ENCODE data around the gene NUP153.

The NUP153 gene

GRCh38 chr6:17688481-17688880, 18.2 kb downstream of the NUP153 start:
- CTCF ChIA-PET = no interaction called here
- POLR2A ChIA-PET = no interaction called here
- TF ChIP-seq CTBP1 (IDR thresholded peaks at IDR 0.05; ENCODE audit: borderline replicate concordance) = no peak
- TF ChIP-seq PKNOX1 (IDR thresholded peaks at IDR 0.05) = no peak
- no peak for TF ChIP-seq FOXM1 (IDR thresholded peaks at IDR 0.05; ENCODE audit: borderline replicate concordance)
- no peak for DNase-seq (ENCODE audit: extremely low spot score)

- CTCF ChIA-PET = interaction anchor here (0.6 kb wide), 2 partner anchors 8 to 72 kb away, joined by 3 read pairs; no protein-coding TSS in a partner anchor
Observed at GRCh38 chr6:17687136-17687535, 19.6 kb downstream of the NUP153 start.

GRCh38 chr6:17684134-17684533, 22.6 kb downstream of the NUP153 start:
- TF ChIP-seq FOXM1 (IDR thresholded peaks at IDR 0.05; ENCODE audit: borderline replicate concordance) = no peak
- TF ChIP-seq L3MBTL2 (conservative IDR thresholded peaks at IDR 0.05) = no peak
- no peak for TF ChIP-seq SUZ12 (IDR thresholded peaks at IDR 0.05)
- no peak for TF ChIP-seq NFRKB (IDR thresholded peaks at IDR 0.05)
- DNase-seq (ENCODE audit: extremely low spot score) = no peak
- CTCF ChIA-PET = interaction anchor here (1.2 kb wide), 1 partner anchor 20 kb away, joined by 3 read pairs; no protein-coding TSS in a partner anchor
- POLR2A ChIA-PET = interaction anchor here (1.0 kb wide), 1 partner anchor 10 kb away, joined by 3 read pairs; no protein-coding TSS in a partner anchor

More at GRCh38 chr6:17687136-17687535, 19.6 kb downstream of the NUP153 start:
- TF ChIP-seq LEF1 (IDR thresholded peaks at IDR 0.05; ENCODE audit: borderline replicate concordance) (no peak), PKNOX1 (IDR thresholded peaks at IDR 0.05) (no peak), TARDBP (IDR thresholded peaks at IDR 0.05) (no peak), BHLHE40 (IDR thresholded peaks at IDR 0.05; ENCODE audit: borderline replicate concordance) (no peak), ZNF384 (IDR thresholded peaks at IDR 0.05) (no peak)
- POLR2A ChIA-PET = no interaction called here
- DNase-seq (ENCODE audit: extremely low spot score) = no peak

GRCh38 chr6:17683428-17683827, 23.3 kb downstream of the NUP153 start:
- POLR2A ChIA-PET = interaction anchor here (1.2 kb wide), 1 partner anchor 23 kb away, joined by 3 read pairs; the partner anchor contains the start of gene NUP153
- DNase-seq (ENCODE audit: extremely low spot score) = no peak
- CTCF ChIA-PET = interaction anchor here (1.2 kb wide), 1 partner anchor 20 kb away, joined by 3 read pairs; no protein-coding TSS in a partner anchor
- no peak for TF ChIP-seq FOXM1 (IDR thresholded peaks at IDR 0.05; ENCODE audit: borderline replicate concordance)
- TF ChIP-seq FOXA1 (IDR thresholded peaks at IDR 0.05) = no peak
- TF ChIP-seq SUZ12 (IDR thresholded peaks at IDR 0.05) = no peak
- no peak for TF ChIP-seq BHLHE40 (IDR thresholded peaks at IDR 0.05; ENCODE audit: borderline replicate concordance)
- no peak for TF ChIP-seq TARDBP (IDR thresholded peaks at IDR 0.05)
- no peak for TF ChIP-seq NFRKB (IDR thresholded peaks at IDR 0.05)
- no peak for TF ChIP-seq FOXK2 (IDR thresholded peaks at IDR 0.05)
- TF ChIP-seq ARNT (IDR thresholded peaks at IDR 0.05) = no peak
- no peak for TF ChIP-seq L3MBTL2 (conservative IDR thresholded peaks at IDR 0.05)
- TF ChIP-seq ELF4 (IDR thresholded peaks at IDR 0.05) = no peak
- no peak for TF ChIP-seq PKNOX1 (IDR thresholded peaks at IDR 0.05)
- TF ChIP-seq SP1 (IDR thresholded peaks at IDR 0.05) = no peak

GRCh38 chr6:17679726-17680125, 27.0 kb downstream of the NUP153 start:
- ChIA-PET CTCF (no interaction called here), POLR2A (no interaction called here)
- DNase-seq (ENCODE audit: extremely low spot score) = no peak
- TF ChIP-seq FOXA1 (IDR thresholded peaks at IDR 0.05) (no peak), L3MBTL2 (conservative IDR thresholded peaks at IDR 0.05) (no peak), FOXK2 (IDR thresholded peaks at IDR 0.05) (no peak), PKNOX1 (IDR thresholded peaks at IDR 0.05) (no peak), SUZ12 (IDR thresholded peaks at IDR 0.05) (no peak), SP1 (IDR thresholded peaks at IDR 0.05) (no peak), ELF4 (IDR thresholded peaks at IDR 0.05) (no peak), CTBP1 (IDR thresholded peaks at IDR 0.05; ENCODE audit: borderline replicate concordance) (no peak), ARNT (IDR thresholded peaks at IDR 0.05) (no peak), ZNF384 (IDR thresholded peaks at IDR 0.05) (no peak), HDGF (IDR thresholded peaks at IDR 0.05; ENCODE audit: borderline replicate concordance) (no peak), BHLHE40 (IDR thresholded peaks at IDR 0.05; ENCODE audit: borderline replicate concordance) (no peak), FOXM1 (IDR thresholded peaks at IDR 0.05; ENCODE audit: borderline replicate concordance) (no peak), NFRKB (IDR thresholded peaks at IDR 0.05) (no peak), TARDBP (IDR thresholded peaks at IDR 0.05) (no peak), LEF1 (IDR thresholded peaks at IDR 0.05; ENCODE audit: borderline replicate concordance) (no peak)

GRCh38 chr6:17677602-17678001, 29.1 kb downstream of the NUP153 start:
- no peak for TF ChIP-seq PKNOX1 (IDR thresholded peaks at IDR 0.05)
- TF ChIP-seq ZNF384 (IDR thresholded peaks at IDR 0.05) = no peak
- TF ChIP-seq FOXK2 (IDR thresholded peaks at IDR 0.05) = no peak
- no peak for TF ChIP-seq FOXM1 (IDR thresholded peaks at IDR 0.05; ENCODE audit: borderline replicate concordance)
- TF ChIP-seq ELF4 (IDR thresholded peaks at IDR 0.05) = no peak
- TF ChIP-seq CTBP1 (IDR thresholded peaks at IDR 0.05; ENCODE audit: borderline replicate concordance) = no peak
- TF ChIP-seq BHLHE40 (IDR thresholded peaks at IDR 0.05; ENCODE audit: borderline replicate concordance) = no peak
- TF ChIP-seq TARDBP (IDR thresholded peaks at IDR 0.05) = no peak
- TF ChIP-seq SUZ12 (IDR thresholded peaks at IDR 0.05) = no peak
- no peak for TF ChIP-seq FOXA1 (IDR thresholded peaks at IDR 0.05)
- CTCF ChIA-PET = no interaction called here
- DNase-seq (ENCODE audit: extremely low spot score) = no peak
- POLR2A ChIA-PET = no interaction called here

Measured in HEK293T (cell line).